Osteocyte (in vitro differentiated cells): Measurements from ENCODE around the gene MYO9A. TPM values are rescaled to one million over a fixed set of nuclear protein-coding genes. Genes with fewer than 3 reads are reported as not detected.
"Not testable (repeated sequence)": the region's sequence is repeated elsewhere in the genome, so short reads cannot be mapped to it uniquely, and the experiment has no call there.

Experiments
- DNase-seq: peaks from one replicate; pipeline ENCODE4 v3.0.0; 2021; ENCODE audit warnings: mixed read lengths; ENCODE audit not compliant: unreplicated experiment; ENCODE audit errors: extremely low spot score
- H3K27ac Mint-ChIP-seq: one replicate; pipeline ENCODE4 v1.8.0; 2021; ENCODE audit warnings: mild to moderate bottlenecking, mixed read lengths; ENCODE audit not compliant: unreplicated experiment
- H3K27me3 Mint-ChIP-seq: one replicate; pipeline ENCODE4 v1.8.0; 2021; ENCODE audit warnings: mixed read lengths; ENCODE audit not compliant: unreplicated experiment
- H3K36me3 Mint-ChIP-seq: one replicate; pipeline ENCODE4 v1.8.0; 2021; ENCODE audit warnings: mixed read lengths; ENCODE audit not compliant: unreplicated experiment
- H3K4me1 Mint-ChIP-seq: one replicate; pipeline ENCODE4 v1.8.0; 2021; ENCODE audit warnings: mixed read lengths; ENCODE audit not compliant: unreplicated experiment
- H3K4me3 Mint-ChIP-seq: one replicate; pipeline ENCODE4 v1.8.0; 2021; ENCODE audit warnings: mild to moderate bottlenecking, moderate library complexity, mixed read lengths; ENCODE audit not compliant: unreplicated experiment
- H3K9me3 Mint-ChIP-seq: one replicate; pipeline ENCODE4 v1.8.0; 2021; ENCODE audit warnings: mixed read lengths; ENCODE audit not compliant: unreplicated experiment
- CTCF ChIP-seq: fragments of 200-600 bp; sonication (generic); IDR thresholded peaks from 2 replicates; pipeline ENCODE4 v1.5.0; 2021; ENCODE audit warnings: antibody characterized with exemption, mild to moderate bottlenecking, moderate library complexity
- total RNA-seq: library from RNA; stranded (reverse); gene quantifications from 2 replicates; pipeline ENCODE4 v1.2.1, GENCODE V29; 2021

The MYO9A gene
- total RNA-seq, 1 donor from 2014 or later = 39.6 TPM

GRCh38 chr15:72078887-72079286 is 39.1 kb downstream of the MYO9A start:
- Mint-ChIP-seq H3K27me3 (no peaks in the 10 kb centered on the region), H3K4me1 (peaks cover 3% of the 10 kb centered on the region), H3K9me3 (no peaks in the 10 kb centered on the region), H3K27ac (no peak overlapping the region), H3K36me3 (peaks cover 4% of the 10 kb centered on the region), H3K4me3 (no peak overlapping the region)
- no peak for DNase-seq
- TF ChIP-seq CTCF = no peak

- H3K36me3 Mint-ChIP-seq = no peaks in the 10 kb centered on the region
- no peak overlapping the region for H3K4me3 Mint-ChIP-seq
- H3K4me1 Mint-ChIP-seq = peaks cover 3% of the 10 kb centered on the region
- no peak for DNase-seq
- H3K27me3 Mint-ChIP-seq = no peaks in the 10 kb centered on the region
- H3K9me3 Mint-ChIP-seq = peaks cover 5% of the 10 kb centered on the region
- no peak for TF ChIP-seq CTCF
- H3K27ac Mint-ChIP-seq = no peak overlapping the region
Measured at GRCh38 chr15:72077950-72078349, 40.0 kb downstream of the MYO9A start.

- no peaks in the 10 kb centered on the region for H3K36me3 Mint-ChIP-seq
- H3K4me1 Mint-ChIP-seq = peaks cover 13% of the 10 kb centered on the region
- H3K9me3 Mint-ChIP-seq = peaks cover 6% of the 10 kb centered on the region
- no peak overlapping the region for H3K4me3 Mint-ChIP-seq
- no peak for TF ChIP-seq CTCF
- no peak for DNase-seq
- H3K27ac Mint-ChIP-seq = no peak overlapping the region
- H3K27me3 Mint-ChIP-seq = no peaks in the 10 kb centered on the region
Measured at GRCh38 chr15:72074335-72075060, 43.5 kb downstream of the MYO9A start.

GRCh38 chr15:72071448-72071825 is 46.5 kb downstream of the MYO9A start:
- not testable (repeated sequence) for H3K36me3 Mint-ChIP-seq, H3K4me3 Mint-ChIP-seq, H3K27me3 Mint-ChIP-seq, H3K27ac Mint-ChIP-seq, H3K9me3 Mint-ChIP-seq, DNase-seq
- peaks cover 16% of the 10 kb centered on the region for H3K4me1 Mint-ChIP-seq

- no peak overlapping the region for H3K4me3 Mint-ChIP-seq
- peaks cover 16% of the 10 kb centered on the region for H3K4me1 Mint-ChIP-seq
Measured at GRCh38 chr15:72070817-72071447, 47.0 kb downstream of the MYO9A start.

More at GRCh38 chr15:72070817-72071447, 47.0 kb downstream of the MYO9A start:
- Mint-ChIP-seq H3K9me3 (peaks cover 6% of the 10 kb centered on the region), H3K36me3 (no peaks in the 10 kb centered on the region), H3K27me3 (no peaks in the 10 kb centered on the region), H3K27ac (no peak overlapping the region)
- no peak for DNase-seq
- no peak for TF ChIP-seq CTCF
